Measurements from ENCODE around the gene CD96.
"Not testable (repeated sequence)": the region's sequence is repeated elsewhere in the genome, so short reads cannot be mapped to it uniquely, and the experiment has no call there.

CD96 gene

DNA sequence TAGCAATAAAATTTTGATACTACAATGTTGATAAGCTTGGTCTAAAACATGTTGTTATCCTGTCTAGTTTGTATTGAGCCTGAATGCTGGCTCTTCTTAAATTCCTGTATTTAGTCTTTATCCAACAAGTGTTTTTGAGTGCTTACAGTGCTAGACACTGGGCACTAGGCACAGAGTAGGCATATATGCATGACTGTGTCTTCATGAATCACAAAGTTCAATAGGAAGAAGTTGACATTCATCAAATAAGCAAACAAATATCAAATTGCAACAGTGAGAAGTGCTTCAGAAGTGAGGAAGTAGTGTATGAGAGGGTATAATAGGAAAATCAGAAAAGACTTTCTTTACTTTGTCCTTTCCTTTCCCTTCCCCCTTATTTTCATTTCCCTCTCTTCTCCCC, 6.8 kb downstream of the CD96 start:
- DNase-seq, result no peak

DNA sequence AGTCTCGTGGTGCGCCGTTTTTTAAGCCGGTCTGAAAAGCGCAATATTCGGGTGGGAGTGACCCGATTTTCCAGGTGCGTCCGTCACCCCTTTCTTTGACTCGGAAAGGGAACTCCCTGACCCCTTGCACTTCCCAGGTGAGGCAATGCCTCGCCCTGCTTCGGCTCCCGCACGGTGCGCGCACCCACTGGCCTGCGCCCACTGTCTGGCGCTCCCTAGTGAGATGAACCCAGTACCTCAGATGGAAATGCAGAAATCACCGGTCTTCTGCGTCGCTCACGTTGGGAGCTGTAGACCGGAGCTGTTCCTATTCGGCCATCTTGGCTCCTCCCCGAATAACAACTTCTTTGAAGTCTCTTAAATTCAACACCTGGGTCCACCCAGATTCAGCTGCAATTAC, 19.9 kb downstream of the CD96 start:
- not testable (repeated sequence) for DNase-seq

DNA sequence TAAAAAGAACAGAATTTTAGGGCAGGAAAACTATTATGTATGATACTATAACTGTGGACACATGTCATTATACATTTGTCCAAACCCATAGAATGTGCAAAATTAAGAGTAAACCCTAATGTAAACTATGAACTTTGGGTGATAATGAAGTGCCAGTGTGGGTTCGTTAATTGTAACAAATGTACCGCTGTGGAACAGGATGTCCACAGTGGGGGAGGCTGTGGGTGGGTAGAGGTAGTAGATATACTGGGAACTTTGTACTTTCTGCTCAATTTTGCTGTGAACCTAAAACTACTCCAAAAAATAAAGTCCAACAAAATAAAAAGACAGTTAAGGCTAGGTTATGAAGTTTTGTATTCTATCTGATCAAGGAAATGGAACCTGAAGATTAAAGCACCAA, 24.8 kb downstream of the CD96 start:
- no peak for DNase-seq

DNA sequence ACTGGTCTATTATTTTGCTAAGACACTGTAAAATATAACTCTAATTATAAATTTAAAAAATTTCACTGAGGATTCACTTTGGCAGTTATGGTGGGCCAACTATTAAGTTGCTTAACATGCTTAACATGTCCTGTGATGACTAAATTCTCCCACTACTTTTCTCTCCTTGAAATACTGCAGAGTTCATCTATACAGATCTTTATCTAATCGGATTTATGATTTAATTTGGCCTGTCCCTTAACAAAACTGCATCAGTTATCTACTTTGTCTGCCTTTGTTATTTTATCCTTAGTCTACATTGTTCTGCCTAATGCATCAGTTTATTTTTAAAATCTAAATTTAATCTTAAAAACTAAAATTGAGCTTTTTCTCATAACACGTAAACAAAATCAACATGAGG, 26.4 kb downstream of the CD96 start:
- DNase-seq, result no peak

DNA sequence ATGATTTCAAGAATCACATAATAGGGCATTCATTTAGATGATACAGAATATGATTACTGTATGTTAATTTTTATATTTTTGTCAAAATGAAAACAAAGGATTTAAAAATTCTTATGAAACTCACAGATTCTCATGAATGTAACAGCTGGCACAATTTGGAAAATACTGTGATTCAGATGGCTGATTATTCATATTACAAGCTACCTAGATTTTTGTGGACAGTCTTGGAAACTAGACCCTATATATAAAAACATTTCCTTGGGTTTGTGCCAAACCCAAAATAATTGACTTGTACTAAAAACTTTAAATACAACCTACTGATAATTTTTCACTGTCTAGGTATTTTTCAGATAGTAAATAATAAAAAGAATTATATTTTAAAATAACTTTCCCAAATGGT, 26.9 kb downstream of the CD96 start:
- DNase-seq, result no peak

DNA sequence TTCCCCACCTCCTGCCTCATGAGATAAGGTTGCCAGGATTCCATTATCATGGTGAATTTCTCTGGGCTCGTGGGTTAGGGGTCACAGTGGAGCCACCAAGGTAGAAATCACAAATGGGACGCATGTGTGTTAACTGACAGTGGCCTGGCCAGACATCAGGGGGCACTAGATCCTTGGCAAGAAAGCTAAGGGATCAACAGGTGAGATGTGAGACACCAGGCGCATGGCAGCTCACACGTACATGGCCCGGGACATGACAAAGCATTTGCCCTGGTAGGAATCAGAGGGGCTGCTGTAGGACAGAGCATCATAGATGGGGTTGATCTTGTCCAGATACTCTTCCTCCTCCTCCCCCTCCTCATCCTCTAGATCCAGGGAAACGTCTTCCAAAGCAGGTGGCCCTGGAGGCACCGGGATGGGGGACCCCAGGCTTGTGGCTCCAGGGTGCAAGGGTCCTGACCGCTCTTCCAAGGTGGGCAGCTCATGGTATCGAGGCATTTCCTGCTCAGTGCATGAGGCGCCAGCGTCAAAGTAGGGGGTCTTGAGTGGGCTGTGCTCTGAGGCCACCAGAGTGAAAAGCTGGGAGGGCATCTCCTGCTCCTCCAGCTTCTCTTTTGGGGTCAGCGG, 28.5 kb downstream of the CD96 start:
- no peak for DNase-seq

DNA sequence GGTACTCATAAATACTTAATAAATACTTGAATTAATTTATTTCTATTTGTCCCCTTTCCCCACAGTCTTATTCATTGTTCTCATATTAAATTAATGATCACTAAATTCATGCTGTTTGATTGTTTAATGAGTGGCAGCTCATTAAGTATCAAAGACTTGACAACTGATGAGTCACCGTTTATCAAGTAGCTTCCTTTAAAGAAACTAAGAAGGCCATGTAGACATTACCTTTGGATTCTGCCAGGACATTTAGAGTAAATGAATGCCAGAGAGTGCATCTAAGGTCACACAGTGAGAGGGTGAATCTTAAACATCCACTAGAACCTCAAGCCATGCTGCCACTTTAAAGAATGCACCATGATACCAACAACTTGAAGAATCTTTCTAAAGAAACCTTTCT, 29.3 kb downstream of the CD96 start:
- no peak for DNase-seq

DNA sequence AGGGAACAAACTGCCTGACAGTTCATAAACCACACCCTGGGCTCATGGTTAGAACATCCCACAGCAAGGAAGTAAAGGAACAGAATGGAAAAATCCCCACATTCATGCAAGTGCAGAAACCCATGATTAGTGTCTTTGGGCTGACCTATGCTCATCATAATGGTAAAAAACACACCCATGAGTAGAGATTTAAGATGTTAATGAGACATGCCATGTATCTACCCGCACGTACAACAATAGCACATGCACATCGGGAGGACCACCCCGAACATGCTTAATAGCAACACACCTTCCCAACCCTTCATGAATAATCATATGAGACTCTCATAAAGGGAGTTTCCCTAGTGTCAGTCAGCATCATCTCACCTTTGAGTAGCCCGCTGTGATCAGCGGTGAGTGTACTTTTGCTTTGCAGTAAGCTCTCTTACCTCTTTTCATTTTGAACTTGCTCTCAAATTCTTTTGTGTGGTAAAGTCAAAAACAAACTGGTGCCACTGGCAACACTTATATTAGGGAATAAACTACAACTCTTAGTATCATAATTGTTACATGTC, 30.0 kb downstream of the CD96 start:
- DNase-seq, result no peak

DNA sequence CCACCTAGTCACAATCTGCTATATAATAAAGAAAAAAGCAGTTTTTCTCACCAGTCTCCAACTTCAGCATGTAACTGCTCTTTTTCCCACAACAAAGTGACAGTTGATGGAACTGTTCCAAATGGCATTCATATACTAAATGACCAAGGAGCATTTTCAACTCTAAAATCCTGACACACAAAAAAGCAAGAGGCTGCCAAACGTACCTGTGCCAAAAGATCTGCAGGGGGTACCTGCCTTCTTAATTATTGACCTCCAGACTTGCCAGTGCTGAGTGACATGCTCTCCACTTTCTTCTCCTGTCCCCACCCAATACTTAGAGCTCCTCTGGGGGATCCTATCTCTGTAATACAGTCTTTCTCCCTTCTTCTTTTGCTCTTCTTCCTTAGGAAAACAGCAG, 35.1 kb downstream of the CD96 start:
- DNase-seq, result no peak

DNA sequence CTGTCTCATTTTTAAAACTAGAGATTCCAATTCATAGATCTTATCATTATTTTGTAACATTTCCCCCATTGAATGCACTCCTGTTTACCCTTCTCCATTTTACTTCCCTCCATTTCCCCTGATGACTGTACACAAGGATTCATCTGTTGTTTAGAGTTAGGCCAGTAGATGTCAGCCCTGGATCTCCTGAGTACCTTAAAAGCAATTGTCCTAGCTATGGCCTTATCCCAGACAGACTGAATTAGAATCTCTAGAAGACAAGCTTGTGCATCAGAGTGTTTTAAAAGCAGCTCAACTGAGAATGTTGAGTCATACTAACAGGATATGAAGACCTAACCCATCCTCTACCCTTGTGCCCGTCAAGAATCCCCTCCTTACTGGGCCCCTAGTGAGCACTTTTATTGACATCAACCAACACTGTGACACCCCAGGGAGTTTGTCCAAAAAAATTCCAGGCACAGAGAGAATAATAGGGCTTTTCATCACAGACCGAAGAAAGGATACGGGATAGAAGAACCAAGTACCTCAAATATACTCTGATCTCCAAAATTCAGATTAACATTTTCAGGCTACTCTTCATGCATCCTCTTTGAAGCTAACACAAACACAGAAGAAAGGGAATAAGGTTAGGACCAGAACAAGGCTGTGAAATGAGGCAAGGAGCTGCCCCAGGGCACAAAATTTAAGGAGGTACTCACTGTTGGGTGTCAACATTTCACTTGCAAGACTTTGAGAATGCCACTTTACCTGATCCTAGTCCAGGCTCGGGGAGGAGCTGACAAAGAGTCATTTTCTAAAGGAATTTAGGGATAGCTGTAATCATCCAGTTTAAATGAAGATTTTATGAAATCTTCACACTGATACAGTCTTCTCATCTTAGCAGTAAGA, 36.0 kb downstream of the CD96 start:
- DNase-seq, result no peak

DNA sequence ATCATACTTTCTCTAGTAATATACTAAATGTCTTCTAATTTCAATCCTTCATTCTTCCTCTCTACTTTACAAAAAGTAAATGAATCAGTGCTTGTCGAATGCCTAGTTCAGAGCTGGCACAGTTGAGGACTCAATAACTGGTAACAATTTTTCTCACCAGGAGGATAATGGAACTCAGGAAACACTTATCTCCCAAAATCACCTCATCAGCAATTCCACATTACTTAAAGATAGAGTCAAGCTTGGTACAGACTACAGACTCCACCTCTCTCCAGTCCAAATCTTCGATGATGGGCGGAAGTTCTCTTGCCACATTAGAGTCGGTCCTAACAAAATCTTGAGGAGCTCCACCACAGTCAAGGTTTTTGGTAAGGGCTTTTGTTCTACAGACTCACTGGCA, 36.9 kb downstream of the CD96 start:
- no peak for DNase-seq

DNA sequence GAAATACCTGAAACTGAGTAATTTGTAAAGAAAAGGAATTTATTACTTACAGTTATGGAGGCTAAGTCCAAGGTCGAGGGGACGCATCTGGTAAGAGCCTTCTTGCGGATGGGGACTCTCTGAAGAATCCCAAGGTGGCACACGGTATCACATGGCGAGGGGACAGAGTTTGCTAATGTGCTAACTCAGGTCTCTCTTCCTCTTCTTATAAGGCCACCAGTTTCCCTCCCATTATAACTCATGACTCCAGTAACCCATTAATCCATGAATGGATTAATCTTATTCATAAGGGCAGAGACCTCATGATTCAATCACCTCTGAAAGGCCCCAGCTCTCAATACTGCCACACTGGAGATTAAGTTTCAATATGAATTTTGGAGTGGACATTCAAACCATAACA, 37.5 kb downstream of the CD96 start:
- no peak for DNase-seq

DNA sequence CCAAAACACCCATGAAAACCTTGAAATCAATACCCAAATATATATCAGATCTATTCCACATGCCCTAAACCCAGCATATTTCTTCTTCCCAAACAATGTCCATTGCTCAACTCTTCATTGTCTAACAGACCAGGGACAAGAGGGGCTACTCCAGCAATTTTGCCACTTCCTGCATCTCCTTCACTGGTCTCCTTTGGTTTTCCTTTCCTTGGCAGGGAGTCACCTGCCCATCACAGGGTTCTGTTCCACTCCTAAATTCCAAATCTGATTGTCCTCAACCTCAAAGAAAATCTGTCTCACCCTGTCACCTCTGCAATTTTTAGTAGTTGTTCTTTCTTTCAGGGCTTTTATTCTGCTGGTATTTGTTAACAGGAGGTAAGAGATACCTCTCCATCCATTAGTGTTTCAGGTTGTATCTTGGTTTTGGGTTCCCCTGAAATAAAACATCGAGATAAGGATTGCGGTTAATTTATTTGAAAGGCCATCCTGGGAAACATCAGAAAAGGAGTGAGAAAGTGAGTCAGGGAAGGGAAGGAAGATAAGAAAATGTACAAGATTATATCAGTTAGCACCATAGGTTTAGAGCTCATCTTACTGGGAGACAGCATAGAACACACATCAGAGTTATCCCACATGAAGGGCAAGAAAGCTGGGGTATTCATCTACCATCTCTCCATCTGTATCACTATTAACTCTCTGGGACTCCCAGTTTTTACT, 39.6 kb downstream of the CD96 start:
- no peak for DNase-seq

DNA sequence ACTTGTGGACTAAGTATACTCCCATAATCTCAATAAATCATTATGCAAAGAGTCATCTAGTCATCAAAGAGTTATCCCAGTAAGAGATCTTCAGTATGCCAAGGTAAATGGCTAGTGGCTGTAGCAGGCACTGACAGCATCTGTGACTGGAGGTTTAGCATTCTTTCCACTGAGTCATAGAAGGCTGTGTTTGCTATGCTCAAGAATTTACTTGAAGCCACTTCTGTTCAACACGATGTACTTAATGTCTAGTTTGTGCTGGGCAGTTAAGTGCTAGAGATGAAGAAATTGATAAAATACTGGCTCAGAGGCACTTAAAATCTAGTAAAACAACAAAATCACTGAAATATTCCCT, 40.1 kb downstream of the CD96 start:
- DNase-seq, result no peak

DNA sequence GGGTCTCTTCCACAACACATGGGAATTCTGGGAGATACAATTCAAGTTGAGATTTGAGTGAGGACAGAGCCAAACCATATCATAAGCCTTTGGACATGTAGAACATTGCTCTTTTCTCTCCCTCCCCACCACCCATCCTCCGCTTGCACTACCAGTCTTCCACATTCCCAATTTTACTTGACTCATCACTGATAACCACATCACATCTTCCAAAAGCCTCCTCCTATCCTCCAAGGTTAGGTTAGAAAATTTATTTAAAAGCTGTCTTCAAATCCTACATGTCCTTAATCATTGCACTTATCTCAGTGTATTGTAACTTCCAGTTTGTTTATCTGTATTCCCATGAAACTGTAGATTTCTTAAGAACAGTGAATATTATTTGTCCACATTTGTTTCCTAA, 42.7 kb downstream of the CD96 start:
- no peak for DNase-seq

DNA sequence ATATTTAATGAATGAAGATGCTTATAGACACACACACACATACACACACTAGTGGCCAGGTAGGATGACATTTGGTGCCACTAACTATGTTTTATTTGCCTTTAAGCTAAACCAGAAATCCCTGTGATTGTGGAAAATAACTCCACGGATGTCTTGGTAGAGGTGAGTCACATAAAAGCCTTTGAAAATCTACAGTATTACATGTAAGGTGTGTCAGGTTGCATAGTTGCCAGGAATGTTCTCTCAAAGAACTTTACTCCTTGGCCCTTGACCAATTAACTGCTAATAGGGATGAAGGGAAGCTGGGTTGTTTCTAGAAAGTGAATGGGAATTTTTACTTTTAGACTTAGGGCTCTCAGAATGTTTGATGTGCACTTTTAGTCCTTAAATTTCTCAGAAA, 43.2 kb downstream of the CD96 start:
- no peak for DNase-seq

DNA sequence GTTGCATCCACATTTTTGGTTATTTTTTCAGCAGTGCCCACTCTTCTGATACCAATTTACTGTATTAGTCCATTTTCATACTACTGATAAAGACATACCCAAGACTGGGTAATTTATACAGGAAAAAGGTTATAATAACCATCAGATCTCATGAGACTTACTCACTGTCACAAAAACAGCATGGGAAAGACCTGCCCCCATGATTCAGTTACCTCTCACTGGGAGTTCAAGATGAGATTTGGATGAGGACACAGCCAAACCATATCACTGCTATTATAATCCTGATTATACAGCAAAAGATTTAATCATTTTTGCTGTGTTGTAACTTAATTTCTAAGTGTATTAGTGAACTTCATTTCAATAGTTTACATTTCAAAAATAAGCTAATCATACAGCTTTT, 46.5 kb downstream of the CD96 start:
- DNase-seq, result no peak

DNA sequence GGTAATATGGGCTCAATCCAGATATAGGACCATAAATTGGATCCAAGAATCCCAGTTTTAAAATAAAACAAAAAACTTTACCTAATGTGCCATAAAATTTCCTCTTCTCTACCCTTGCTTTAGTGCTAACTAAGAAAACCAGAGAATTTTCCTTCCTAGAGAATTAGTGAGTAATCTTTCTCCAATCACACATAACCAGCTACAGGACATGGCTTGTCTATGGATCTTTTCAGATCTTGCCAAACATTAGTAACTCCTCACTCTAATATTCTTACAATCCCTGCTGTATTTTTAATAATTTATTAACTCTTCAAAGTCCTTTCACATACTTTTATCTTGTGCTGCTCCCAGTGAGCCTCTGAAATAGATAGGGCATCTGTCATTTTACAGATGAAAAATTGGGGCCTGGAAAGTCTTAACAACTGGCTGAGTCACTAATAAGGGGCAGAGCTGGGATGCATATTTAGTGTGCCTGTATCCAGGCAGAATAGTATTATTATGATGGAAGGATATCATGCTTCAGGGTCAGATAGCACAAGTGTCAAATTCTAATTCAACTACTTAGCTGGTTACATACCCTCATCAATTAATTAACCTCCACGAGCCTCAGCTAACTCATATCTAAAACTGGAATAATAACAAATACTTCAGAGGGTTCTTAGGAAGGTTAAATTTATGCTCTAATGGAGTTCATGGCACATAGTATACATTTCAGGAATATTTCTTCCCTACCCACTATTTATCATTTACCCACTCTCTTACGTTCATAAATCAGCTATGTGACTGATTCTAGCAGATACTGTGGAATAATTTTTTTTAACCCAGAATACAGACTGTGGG, 47.5 kb downstream of the CD96 start:
- DNase-seq, result no peak

DNA sequence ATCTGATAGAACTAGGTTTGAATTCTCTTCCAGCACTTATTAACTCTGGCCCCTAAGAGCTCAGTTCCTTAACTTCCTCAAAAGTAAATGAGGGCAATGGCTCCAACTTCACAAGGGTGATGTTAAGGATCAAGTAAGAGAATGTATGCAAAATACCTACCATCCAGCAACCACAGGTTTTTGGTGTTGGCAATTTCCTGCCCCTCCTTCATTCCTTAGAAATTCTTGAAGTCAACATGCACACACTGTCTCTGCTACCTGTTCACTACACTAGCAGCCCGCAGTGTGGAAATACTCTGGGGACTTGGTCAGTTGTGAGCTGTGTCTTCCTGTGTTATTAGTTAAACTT, 48.1 kb downstream of the CD96 start:
- DNase-seq, result no peak

DNA sequence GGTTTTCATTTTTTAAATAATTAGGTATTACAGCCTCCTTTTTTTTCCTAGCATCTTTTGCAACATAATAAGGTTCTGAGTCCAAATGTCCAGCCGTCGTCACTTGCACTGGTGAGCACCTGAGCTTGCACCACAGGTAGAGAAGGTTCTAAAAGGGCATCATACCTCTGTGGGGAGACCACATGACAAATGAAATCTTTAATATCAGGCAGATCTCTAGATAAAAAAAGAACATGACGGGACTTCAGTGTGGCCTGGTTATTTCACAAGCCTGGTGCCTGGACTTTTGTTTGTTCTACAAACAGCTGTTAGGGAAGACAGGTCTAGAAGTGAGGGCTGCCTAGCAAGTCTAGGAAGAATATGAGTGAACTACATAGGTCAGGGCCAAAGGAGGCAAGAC, 49.6 kb downstream of the CD96 start:
- no peak for DNase-seq

DNA sequence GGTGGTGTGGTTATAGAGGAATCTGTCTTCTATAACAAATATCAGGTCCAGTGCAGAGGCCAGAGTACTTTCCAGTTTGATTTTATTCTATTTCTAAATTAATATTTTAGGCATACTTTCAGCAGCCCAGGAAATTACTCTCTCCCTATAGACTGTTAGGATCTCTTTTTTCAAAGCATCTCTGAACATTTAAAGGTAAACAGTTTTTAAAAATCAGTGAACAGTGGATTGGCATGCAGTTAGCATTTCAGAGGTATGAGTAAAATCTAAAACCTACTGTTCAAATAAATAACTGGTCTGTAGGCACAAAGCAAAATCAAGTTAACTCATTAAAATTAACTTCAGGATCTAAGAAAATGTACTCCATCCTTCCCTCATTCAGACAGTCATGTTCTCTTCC, 50.1 kb downstream of the CD96 start:
- DNase-seq, result no peak

DNA sequence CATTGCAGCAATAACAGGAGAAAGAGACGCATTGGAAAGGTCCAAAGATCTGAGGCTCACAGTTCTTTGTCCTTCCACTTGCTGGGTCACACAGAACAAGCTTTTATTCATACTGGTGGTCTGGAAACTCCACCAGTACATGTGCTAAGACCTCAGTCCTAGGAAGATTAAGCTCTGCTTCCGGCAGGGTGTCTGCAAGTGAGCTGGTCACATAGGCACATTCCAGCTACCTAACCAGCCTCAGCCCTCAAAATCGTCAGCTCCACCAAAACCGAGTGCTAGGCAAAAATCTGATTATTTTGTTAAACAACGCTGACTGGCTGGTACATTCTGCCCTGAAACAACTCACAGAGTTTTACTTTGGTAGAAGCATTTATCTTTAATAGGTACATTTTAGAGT, 50.9 kb downstream of the CD96 start:
- no peak for DNase-seq
